SK-N-SH treated with all-trans-retinoic acid at 6 μM for 48 hours (cell line): Measurements from ENCODE around the gene ARL13B.

Experiments
- PATZ1 ChIP-seq: fragments of 250-450 bp; sonication (Bioruptor Pico); IDR thresholded peaks from 2 replicates; pipeline ENCODE4 v1.8.0; 2020; ENCODE audit warnings: mild to moderate bottlenecking, moderate library complexity, borderline replicate concordance
- POU6F1 ChIP-seq: fragments of 250-450 bp; sonication (Bioruptor Pico); IDR thresholded peaks from 2 replicates; pipeline ENCODE4 v1.8.0; 2021; ENCODE audit warnings: low read depth, mild to moderate bottlenecking, moderate library complexity, borderline replicate concordance
- RARB ChIP-seq: fragments of 250-450 bp; sonication (Bioruptor Pico); IDR thresholded peaks from 2 replicates; pipeline ENCODE4 v1.8.0; 2021; ENCODE audit warnings: mild to moderate bottlenecking, moderate library complexity
- ZFP30 ChIP-seq: fragments of 450-650 bp; formaldehyde crosslinking; IDR thresholded peaks from 2 replicates; pipeline ENCODE4 v1.5.0; 2022; ENCODE audit warnings: mild to moderate bottlenecking, moderate library complexity
- ZNF70 ChIP-seq: fragments of 450-650 bp; formaldehyde crosslinking; IDR thresholded peaks from 2 replicates; pipeline ENCODE4 v1.5.0; 2020; ENCODE audit warnings: mild to moderate bottlenecking, moderate library complexity
- ZNF8 ChIP-seq: fragments of 450-650 bp; formaldehyde crosslinking; IDR thresholded peaks from 2 replicates; pipeline ENCODE4 v1.5.0; 2020; ENCODE audit warnings: mild to moderate bottlenecking, moderate library complexity

- TF ChIP-seq PATZ1 (CRISPR knock-in tag) (no peak), POU6F1 (CRISPR knock-in tag) (no peak), ZNF70 (CRISPR knock-in tag) (no peak), ZFP30 (CRISPR knock-in tag) (no peak), ZNF8 (CRISPR knock-in tag) (no peak), RARB (CRISPR knock-in tag) (no peak)
These were observed 28.3 kb downstream of the ARL13B start for GRCh38 chr3:94008253-94008652.
